GM23338 (cell line): ENCODE data around the gene PRSS48. TPM values are rescaled to one million over a fixed set of nuclear protein-coding genes. Genes with fewer than 3 reads are reported as not detected.

Source experiments
- ATAC-seq: fragments of 200-7000 bp; cut with Tn5 transposase; 3 replicates; pipeline ENCODE4 v1.9.1; 2020
- DNase-seq: peaks from one replicate; pipeline ENCODE4 v3.0.0-alpha.2; 2015; ENCODE audit warnings: low spot score
- H2AFZ ChIP-seq: fragments of 200-600 bp; sonication (generic); 2 replicates; pipeline ENCODE4 v1.8.0; 2016; ENCODE audit warnings: antibody characterized with exemption, mild to moderate bottlenecking, moderate library complexity
- H3F3A ChIP-seq: fragments of 200-600 bp; sonication (generic); replicated peaks from 2 replicates; pipeline ENCODE4 v1.8.0; 2017; ENCODE audit warnings: antibody characterized with exemption, mixed run types, low read depth
- H3K27ac ChIP-seq: fragments of 200-600 bp; sonication (generic); 2 replicates; pipeline ENCODE4 v1.6.1; 2016; ENCODE audit warnings: low read depth
- H3K27me3 ChIP-seq: fragments of 200-600 bp; sonication (generic); 2 replicates; pipeline ENCODE4 v1.8.0; 2016; ENCODE audit warnings: mild to moderate bottlenecking, mixed run types, moderate library complexity; ENCODE audit not compliant: insufficient read depth
- H3K36me3 ChIP-seq: fragments of 200-600 bp; sonication (generic); 2 replicates; pipeline ENCODE4 v1.8.0; 2016; ENCODE audit warnings: mild to moderate bottlenecking; ENCODE audit not compliant: insufficient read depth
- H3K4me1 ChIP-seq: fragments of 200-600 bp; sonication (generic); 2 replicates; pipeline ENCODE4 v1.8.0; 2016; ENCODE audit warnings: mild to moderate bottlenecking, moderate library complexity; ENCODE audit not compliant: insufficient read depth
- H3K4me2 ChIP-seq: fragments of 200-600 bp; sonication (generic); 2 replicates; pipeline ENCODE4 v1.7.1; 2017; ENCODE audit warnings: mixed run types
- H3K4me3 ChIP-seq: fragments of 200-600 bp; sonication (generic); 2 replicates; pipeline ENCODE4 v1.6.1; 2016; ENCODE audit warnings: mixed run types
- H3K79me2 ChIP-seq: fragments of 200-600 bp; sonication (generic); replicated peaks from 2 replicates; pipeline ENCODE4 v1.8.0; 2017; ENCODE audit warnings: mild to moderate bottlenecking; ENCODE audit not compliant: insufficient read depth
- H3K9me2 ChIP-seq: fragments of 200-600 bp; sonication (generic); 2 replicates; pipeline ENCODE4 v1.8.0; 2017; ENCODE audit not compliant: insufficient read depth
- H4K20me1 ChIP-seq: fragments of 200-600 bp; sonication (generic); replicated peaks from 2 replicates; pipeline ENCODE4 v1.8.0; 2017; ENCODE audit warnings: mild to moderate bottlenecking; ENCODE audit not compliant: insufficient read depth
- H3K27ac Mint-ChIP-seq: 2 replicates; pipeline ENCODE4 v1.8.0; 2020; ENCODE audit warnings: inconsistent platforms, mild to moderate bottlenecking, moderate library complexity, mixed read lengths
- H3K27me3 Mint-ChIP-seq: 3 replicates; pipeline ENCODE4 v1.8.0; 2022; ENCODE audit warnings: low read depth, mild to moderate bottlenecking, moderate library complexity, mixed read lengths, inconsistent platforms; ENCODE audit not compliant: insufficient read depth, poor library complexity
- H3K36me3 Mint-ChIP-seq: 3 replicates; pipeline ENCODE4 v1.8.0; 2021; ENCODE audit warnings: low read depth, mild to moderate bottlenecking, inconsistent platforms, moderate library complexity, mixed read lengths
- H3K4me1 Mint-ChIP-seq: 3 replicates; pipeline ENCODE4 v1.8.0; 2020; ENCODE audit warnings: mild to moderate bottlenecking, inconsistent platforms, mixed read lengths
- H3K4me3 Mint-ChIP-seq: 3 replicates; pipeline ENCODE4 v1.8.0; 2021; ENCODE audit warnings: moderate library complexity, mild to moderate bottlenecking, inconsistent platforms, mixed read lengths
- H3K9me3 Mint-ChIP-seq: 3 replicates; pipeline ENCODE4 v1.8.0; 2020; ENCODE audit warnings: moderate library complexity, mild to moderate bottlenecking, inconsistent platforms, mixed read lengths
- CREB1 ChIP-seq: fragments of 250-450 bp; sonication (Bioruptor Pico); IDR thresholded peaks from 2 replicates; pipeline ENCODE4 v1.5.0; 2020; ENCODE audit warnings: low read depth, mild to moderate bottlenecking, moderate library complexity
- EZH2 ChIP-seq: fragments of 200-600 bp; sonication (generic); IDR thresholded peaks from one replicate; pipeline ENCODE4 v1.8.0; 2017; ENCODE audit warnings: antibody characterized with exemption, mild to moderate bottlenecking, low read depth; ENCODE audit not compliant: unreplicated experiment
- EZH2phosphoT487 ChIP-seq: fragments of 200-600 bp; sonication (generic); IDR thresholded peaks from one replicate; pipeline ENCODE4 v1.8.1; 2018; ENCODE audit warnings: antibody characterized with exemption; ENCODE audit not compliant: unreplicated experiment
- JUNB ChIP-seq: IDR thresholded peaks from one replicate; pipeline ENCODE4 v1.6.1; 2016; ENCODE audit warnings: antibody characterized with exemption; ENCODE audit not compliant: unreplicated experiment
- NANOG ChIP-seq: IDR thresholded peaks from 2 replicates; pipeline ENCODE4 v1.6.1; 2016; ENCODE audit warnings: antibody characterized with exemption, borderline replicate concordance
- POLR2AphosphoS5 ChIP-seq: IDR thresholded peaks from 2 replicates; pipeline ENCODE4 v1.6.1; 2016; ENCODE audit warnings: antibody characterized with exemption, low read depth
- STAT1 ChIP-seq: IDR thresholded peaks from one replicate; pipeline ENCODE4 v1.6.1; 2016; ENCODE audit warnings: antibody characterized with exemption; ENCODE audit not compliant: unreplicated experiment
- ZNF114 ChIP-seq: fragments of 250-450 bp; sonication (Bioruptor Pico); IDR thresholded peaks from 2 replicates; pipeline ENCODE4 v1.5.0; 2020; ENCODE audit warnings: mild to moderate bottlenecking, moderate library complexity
- ZNF331 ChIP-seq: fragments of 250-450 bp; sonication (Bioruptor Pico); IDR thresholded peaks from 2 replicates; pipeline ENCODE4 v1.5.0; 2020; ENCODE audit warnings: low read depth, mild to moderate bottlenecking, moderate library complexity
- polyA plus RNA-seq: library from polyadenylated mRNA; unstranded; fragments of >200 nt; fragmentation: Nextera tagmentation; extraction: Ambion mirVana; gene quantifications from 2 replicates; pipeline ENCODE4 v1.2.1, GENCODE V29; 2016
- total RNA-seq: library from RNA; depleted of rRNA; stranded (reverse); fragments of >200 nt; shearing (Covaris generic); gene quantifications from 2 replicates; pipeline ENCODE4 v1.2.3, GENCODE V29; 2014
- TF ChIP-seq, protein P1 (sequence below), 2 experiments: fragments of 200-600 bp in 1 of 2; sonication (generic) in 1 of 2; conservative IDR thresholded peaks; 2 replicates each; pipeline versions ENCODE4 v1.5.1 to v1.6.1; 2016 to 2017; ENCODE audit warnings: antibody characterized with exemption in 2 of 2, low read depth in 2 of 2, mild to moderate bottlenecking in 2 of 2, moderate library complexity in 1 of 2
- TF ChIP-seq, protein P2 (sequence below): IDR thresholded peaks from one replicate; pipeline ENCODE4 v1.6.1; 2018; ENCODE audit warnings: antibody characterized with exemption; ENCODE audit not compliant: unreplicated experiment
- TF ChIP-seq, protein P3 (sequence below): fragments of 250-450 bp; sonication (Bioruptor Pico); IDR thresholded peaks from 2 replicates; pipeline ENCODE4 v1.5.0; 2020; ENCODE audit warnings: mild to moderate bottlenecking, moderate library complexity
- TF ChIP-seq, protein P4 (sequence below): IDR thresholded peaks from 2 replicates; pipeline ENCODE4 v1.6.1; 2016; ENCODE audit warnings: antibody characterized with exemption

Gene PRSS48
- total and polyA plus RNA-seq, 2 experiments from 2014 or later = 0.36 TPM; not detected in 1

DNA sequence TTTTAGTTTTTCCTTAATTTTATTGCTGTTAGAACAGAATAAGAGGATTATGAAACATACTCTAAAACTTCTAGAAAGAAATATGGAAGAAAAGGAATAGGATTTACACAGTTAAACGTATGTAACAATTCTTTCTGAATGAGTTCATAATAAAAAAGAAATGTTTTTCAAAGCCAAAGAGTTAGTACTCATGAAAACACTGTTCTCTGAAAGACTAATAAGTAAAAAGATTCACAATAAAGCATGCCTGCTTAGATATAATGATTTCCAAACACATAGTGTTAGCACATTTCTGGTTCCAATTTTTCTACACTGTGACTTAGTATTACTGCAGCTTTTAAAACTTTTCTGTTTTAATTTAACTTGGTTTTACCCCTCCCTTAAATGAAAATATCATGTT lies 49.8 kb upstream of the PRSS48 start (continued):
- TF ChIP-seq ZNF331 (CRISPR knock-in tag) = no peak
- TF ChIP-seq EZH2phosphoT487 = no peak
- no peak for TF ChIP-seq POLR2AphosphoS5

DNA sequence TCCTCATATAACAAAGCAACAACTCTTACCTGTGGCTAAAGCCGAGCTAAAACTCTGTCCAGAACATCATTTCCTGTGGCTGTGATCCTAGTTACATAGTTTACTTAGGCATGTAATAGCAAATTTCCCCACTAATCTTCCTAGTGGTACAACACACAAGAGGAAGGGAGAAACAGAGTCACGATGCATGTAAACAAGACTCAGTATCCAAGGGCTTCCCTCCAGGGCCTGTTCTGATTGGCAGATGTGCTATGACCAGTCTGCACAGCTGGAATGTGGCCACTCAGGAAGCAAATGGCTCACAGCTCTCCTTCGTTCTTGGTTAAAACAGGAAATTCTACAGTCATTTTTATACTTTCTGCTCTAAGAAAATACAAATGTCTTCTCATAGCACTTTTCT lies 49.2 kb upstream of the PRSS48 start:
- H3K27ac Mint-ChIP-seq = no peak overlapping the region
- peaks cover 23% of the 10 kb centered on the region for H3K36me3 Mint-ChIP-seq
- H3K9me3 Mint-ChIP-seq = no peaks in the 10 kb centered on the region
- Histone ChIP-seq H3K79me2 (peaks cover 12% of the 10 kb centered on the region), H3K4me1 (no peaks in the 10 kb centered on the region), H3K36me3 (no peaks in the 10 kb centered on the region), H3K9me2 (no peaks in the 10 kb centered on the region), H3K27ac (no peak overlapping the region), H3K4me3 (no peak overlapping the region), H2AFZ (no peak overlapping the region), H3K4me2 (no peak overlapping the region), H4K20me1 (peaks cover 3% of the 10 kb centered on the region; the same call in 1 of the 2 replicates), H3K27me3 (no peaks in the 10 kb centered on the region), H3F3A (no peaks in the 10 kb centered on the region)
- peak; percentile 40; the same call in 2 of the 3 replicates for ATAC-seq
- peaks cover 19% of the 10 kb centered on the region for H3K4me1 Mint-ChIP-seq
- no peak for DNase-seq
- H3K4me3 Mint-ChIP-seq = no peak overlapping the region
- TF ChIP-seq STAT1 (no peak), JUNB (no peak), POLR2AphosphoS5 (no peak), ZNF331 (CRISPR knock-in tag) (no peak), EZH2phosphoT487 (no peak), CREB1 (CRISPR knock-in tag) (no peak), NANOG (no peak), EZH2 (no peak), ZNF114 (CRISPR knock-in tag) (no peak)
- TF ChIP-seq, protein P1, sequence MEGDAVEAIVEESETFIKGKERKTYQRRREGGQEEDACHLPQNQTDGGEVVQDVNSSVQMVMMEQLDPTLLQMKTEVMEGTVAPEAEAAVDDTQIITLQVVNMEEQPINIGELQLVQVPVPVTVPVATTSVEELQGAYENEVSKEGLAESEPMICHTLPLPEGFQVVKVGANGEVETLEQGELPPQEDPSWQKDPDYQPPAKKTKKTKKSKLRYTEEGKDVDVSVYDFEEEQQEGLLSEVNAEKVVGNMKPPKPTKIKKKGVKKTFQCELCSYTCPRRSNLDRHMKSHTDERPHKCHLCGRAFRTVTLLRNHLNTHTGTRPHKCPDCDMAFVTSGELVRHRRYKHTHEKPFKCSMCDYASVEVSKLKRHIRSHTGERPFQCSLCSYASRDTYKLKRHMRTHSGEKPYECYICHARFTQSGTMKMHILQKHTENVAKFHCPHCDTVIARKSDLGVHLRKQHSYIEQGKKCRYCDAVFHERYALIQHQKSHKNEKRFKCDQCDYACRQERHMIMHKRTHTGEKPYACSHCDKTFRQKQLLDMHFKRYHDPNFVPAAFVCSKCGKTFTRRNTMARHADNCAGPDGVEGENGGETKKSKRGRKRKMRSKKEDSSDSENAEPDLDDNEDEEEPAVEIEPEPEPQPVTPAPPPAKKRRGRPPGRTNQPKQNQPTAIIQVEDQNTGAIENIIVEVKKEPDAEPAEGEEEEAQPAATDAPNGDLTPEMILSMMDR (conservative IDR thresholded peaks at IDR 0.05; ENCODE audit: low read depth in 2 of 2) = no peak
- TF ChIP-seq, protein P2, sequence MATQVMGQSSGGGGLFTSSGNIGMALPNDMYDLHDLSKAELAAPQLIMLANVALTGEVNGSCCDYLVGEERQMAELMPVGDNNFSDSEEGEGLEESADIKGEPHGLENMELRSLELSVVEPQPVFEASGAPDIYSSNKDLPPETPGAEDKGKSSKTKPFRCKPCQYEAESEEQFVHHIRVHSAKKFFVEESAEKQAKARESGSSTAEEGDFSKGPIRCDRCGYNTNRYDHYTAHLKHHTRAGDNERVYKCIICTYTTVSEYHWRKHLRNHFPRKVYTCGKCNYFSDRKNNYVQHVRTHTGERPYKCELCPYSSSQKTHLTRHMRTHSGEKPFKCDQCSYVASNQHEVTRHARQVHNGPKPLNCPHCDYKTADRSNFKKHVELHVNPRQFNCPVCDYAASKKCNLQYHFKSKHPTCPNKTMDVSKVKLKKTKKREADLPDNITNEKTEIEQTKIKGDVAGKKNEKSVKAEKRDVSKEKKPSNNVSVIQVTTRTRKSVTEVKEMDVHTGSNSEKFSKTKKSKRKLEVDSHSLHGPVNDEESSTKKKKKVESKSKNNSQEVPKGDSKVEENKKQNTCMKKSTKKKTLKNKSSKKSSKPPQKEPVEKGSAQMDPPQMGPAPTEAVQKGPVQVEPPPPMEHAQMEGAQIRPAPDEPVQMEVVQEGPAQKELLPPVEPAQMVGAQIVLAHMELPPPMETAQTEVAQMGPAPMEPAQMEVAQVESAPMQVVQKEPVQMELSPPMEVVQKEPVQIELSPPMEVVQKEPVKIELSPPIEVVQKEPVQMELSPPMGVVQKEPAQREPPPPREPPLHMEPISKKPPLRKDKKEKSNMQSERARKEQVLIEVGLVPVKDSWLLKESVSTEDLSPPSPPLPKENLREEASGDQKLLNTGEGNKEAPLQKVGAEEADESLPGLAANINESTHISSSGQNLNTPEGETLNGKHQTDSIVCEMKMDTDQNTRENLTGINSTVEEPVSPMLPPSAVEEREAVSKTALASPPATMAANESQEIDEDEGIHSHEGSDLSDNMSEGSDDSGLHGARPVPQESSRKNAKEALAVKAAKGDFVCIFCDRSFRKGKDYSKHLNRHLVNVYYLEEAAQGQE = no peak
- TF ChIP-seq, protein P3, sequence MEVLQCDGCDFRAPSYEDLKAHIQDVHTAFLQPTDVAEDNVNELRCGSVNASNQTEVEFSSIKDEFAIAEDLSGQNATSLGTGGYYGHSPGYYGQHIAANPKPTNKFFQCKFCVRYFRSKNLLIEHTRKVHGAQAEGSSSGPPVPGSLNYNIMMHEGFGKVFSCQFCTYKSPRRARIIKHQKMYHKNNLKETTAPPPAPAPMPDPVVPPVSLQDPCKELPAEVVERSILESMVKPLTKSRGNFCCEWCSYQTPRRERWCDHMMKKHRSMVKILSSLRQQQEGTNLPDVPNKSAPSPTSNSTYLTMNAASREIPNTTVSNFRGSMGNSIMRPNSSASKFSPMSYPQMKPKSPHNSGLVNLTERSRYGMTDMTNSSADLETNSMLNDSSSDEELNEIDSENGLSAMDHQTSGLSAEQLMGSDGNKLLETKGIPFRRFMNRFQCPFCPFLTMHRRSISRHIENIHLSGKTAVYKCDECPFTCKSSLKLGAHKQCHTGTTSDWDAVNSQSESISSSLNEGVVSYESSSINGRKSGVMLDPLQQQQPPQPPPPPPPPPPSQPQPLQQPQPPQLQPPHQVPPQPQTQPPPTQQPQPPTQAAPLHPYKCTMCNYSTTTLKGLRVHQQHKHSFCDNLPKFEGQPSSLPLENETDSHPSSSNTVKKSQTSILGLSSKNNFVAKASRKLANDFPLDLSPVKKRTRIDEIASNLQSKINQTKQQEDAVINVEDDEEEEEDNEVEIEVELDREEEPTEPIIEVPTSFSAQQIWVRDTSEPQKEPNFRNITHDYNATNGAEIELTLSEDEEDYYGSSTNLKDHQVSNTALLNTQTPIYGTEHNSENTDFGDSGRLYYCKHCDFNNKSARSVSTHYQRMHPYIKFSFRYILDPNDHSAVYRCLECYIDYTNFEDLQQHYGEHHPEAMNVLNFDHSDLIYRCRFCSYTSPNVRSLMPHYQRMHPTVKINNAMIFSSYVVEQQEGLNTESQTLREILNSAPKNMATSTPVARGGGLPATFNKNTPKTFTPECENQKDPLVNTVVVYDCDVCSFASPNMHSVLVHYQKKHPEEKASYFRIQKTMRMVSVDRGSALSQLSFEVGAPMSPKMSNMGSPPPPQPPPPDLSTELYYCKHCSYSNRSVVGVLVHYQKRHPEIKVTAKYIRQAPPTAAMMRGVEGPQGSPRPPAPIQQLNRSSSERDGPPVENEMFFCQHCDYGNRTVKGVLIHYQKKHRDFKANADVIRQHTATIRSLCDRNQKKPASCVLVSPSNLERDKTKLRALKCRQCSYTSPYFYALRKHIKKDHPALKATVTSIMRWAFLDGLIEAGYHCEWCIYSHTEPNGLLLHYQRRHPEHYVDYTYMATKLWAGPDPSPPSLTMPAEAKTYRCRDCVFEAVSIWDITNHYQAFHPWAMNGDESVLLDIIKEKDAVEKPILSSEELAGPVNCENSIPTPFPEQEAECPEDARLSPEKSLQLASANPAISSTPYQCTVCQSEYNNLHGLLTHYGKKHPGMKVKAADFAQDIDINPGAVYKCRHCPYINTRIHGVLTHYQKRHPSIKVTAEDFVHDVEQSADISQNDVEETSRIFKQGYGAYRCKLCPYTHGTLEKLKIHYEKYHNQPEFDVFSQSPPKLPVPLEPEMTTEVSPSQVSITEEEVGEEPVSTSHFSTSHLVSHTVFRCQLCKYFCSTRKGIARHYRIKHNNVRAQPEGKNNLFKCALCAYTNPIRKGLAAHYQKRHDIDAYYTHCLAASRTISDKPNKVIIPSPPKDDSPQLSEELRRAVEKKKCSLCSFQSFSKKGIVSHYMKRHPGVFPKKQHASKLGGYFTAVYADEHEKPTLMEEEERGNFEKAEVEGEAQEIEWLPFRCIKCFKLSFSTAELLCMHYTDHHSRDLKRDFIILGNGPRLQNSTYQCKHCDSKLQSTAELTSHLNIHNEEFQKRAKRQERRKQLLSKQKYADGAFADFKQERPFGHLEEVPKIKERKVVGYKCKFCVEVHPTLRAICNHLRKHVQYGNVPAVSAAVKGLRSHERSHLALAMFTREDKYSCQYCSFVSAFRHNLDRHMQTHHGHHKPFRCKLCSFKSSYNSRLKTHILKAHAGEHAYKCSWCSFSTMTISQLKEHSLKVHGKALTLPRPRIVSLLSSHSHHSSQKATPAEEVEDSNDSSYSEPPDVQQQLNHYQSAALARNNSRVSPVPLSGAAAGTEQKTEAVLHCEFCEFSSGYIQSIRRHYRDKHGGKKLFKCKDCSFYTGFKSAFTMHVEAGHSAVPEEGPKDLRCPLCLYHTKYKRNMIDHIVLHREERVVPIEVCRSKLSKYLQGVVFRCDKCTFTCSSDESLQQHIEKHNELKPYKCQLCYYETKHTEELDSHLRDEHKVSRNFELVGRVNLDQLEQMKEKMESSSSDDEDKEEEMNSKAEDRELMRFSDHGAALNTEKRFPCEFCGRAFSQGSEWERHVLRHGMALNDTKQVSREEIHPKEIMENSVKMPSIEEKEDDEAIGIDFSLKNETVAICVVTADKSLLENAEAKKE (CRISPR knock-in tag) = no peak
- TF ChIP-seq, protein P4, sequence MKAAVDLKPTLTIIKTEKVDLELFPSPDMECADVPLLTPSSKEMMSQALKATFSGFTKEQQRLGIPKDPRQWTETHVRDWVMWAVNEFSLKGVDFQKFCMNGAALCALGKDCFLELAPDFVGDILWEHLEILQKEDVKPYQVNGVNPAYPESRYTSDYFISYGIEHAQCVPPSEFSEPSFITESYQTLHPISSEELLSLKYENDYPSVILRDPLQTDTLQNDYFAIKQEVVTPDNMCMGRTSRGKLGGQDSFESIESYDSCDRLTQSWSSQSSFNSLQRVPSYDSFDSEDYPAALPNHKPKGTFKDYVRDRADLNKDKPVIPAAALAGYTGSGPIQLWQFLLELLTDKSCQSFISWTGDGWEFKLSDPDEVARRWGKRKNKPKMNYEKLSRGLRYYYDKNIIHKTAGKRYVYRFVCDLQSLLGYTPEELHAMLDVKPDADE = no peak
- H3K27me3 Mint-ChIP-seq = peaks cover 2% of the 10 kb centered on the region
